ENCODE measurements around the gene ECI1. TPM values are rescaled to one million over a fixed set of nuclear protein-coding genes. Genes with fewer than 3 reads are reported as not detected.

Gene ECI1
- total RNA-seq, 4 donors from 2014 or later, result 37.1 to 69.9 (median 54.5) TPM

DNA sequence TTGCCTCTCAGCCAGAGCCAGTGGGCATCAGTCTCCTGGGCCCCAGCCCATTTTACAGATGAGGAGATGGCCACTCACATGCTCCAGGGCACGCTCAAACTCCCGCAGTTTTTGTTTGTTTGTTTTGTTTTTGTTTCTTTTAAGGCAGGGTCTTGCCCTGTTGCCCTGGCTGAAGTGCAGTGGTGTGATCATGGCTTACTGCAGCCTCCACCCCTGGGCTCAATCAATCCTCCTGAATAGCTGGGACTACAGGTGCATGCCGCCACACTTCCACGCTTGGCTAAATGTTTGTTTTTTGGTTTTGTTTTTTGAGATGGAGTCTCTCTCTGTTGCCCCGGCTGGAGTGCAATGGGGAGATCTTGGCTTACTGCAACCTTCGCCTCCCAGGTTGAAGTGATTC is 24.5 kb downstream of the ECI1 start:
- no peak for DNase-seq (ENCODE audit: low spot score in 2 of 2)
- 93 to 96% methylated on average over 6 of the region's 6 CpGs for WGBS, 2 donors
- TF ChIP-seq, protein P1, sequence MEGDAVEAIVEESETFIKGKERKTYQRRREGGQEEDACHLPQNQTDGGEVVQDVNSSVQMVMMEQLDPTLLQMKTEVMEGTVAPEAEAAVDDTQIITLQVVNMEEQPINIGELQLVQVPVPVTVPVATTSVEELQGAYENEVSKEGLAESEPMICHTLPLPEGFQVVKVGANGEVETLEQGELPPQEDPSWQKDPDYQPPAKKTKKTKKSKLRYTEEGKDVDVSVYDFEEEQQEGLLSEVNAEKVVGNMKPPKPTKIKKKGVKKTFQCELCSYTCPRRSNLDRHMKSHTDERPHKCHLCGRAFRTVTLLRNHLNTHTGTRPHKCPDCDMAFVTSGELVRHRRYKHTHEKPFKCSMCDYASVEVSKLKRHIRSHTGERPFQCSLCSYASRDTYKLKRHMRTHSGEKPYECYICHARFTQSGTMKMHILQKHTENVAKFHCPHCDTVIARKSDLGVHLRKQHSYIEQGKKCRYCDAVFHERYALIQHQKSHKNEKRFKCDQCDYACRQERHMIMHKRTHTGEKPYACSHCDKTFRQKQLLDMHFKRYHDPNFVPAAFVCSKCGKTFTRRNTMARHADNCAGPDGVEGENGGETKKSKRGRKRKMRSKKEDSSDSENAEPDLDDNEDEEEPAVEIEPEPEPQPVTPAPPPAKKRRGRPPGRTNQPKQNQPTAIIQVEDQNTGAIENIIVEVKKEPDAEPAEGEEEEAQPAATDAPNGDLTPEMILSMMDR (IDR thresholded peaks at IDR 0.05), result no peak
- no peak for TF ChIP-seq POLR2A (IDR thresholded peaks at IDR 0.05)
- H3K4me3 ChIP-seq (ENCODE audit: low read depth, poor library complexity, severe bottlenecking), result no peak overlapping the region
- intact Hi-C loops (cut with DNase I; ENCODE audit: low total_unique reads), result no loop called here

DNA sequence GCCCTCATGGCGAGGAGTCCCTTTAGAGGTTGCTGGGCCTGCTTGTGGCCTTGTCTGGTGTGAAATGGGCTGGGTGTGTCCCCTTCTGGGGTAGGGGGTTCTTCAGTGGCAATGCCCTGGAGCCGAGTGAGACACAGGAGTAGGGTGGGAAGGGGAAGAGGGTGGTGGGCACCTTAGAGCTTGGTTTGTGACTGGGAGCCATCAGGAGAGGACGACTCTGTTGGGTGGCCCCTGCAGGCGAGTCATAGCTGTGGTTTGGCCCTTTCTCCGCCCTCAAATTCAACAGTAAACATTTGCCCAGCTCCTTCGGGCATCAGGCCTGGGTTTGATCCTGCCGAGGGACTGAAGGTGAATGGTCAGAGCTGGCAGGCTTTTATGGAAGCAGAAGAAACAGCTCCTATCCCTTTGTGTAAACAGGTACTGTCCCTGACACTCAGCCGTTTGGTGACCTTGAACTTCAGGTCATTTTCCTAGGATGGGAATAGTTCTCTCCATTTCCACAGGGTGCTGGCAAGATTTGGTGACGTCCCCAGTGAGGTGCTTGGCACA is 25.1 kb downstream of the ECI1 start:
- H3K4me3 ChIP-seq (ENCODE audit: low read depth, poor library complexity, severe bottlenecking), result no peak overlapping the region
- 66 to 71% methylated on average over 9 of the region's 9 CpGs for WGBS, 2 donors
- TF ChIP-seq POLR2A (IDR thresholded peaks at IDR 0.05), result no peak
- TF ChIP-seq, protein P1 (IDR thresholded peaks at IDR 0.05), result no peak
- no peak for DNase-seq (ENCODE audit: low spot score in 2 of 2)
- intact Hi-C loops (cut with DNase I; ENCODE audit: low total_unique reads), result no loop called here

DNA sequence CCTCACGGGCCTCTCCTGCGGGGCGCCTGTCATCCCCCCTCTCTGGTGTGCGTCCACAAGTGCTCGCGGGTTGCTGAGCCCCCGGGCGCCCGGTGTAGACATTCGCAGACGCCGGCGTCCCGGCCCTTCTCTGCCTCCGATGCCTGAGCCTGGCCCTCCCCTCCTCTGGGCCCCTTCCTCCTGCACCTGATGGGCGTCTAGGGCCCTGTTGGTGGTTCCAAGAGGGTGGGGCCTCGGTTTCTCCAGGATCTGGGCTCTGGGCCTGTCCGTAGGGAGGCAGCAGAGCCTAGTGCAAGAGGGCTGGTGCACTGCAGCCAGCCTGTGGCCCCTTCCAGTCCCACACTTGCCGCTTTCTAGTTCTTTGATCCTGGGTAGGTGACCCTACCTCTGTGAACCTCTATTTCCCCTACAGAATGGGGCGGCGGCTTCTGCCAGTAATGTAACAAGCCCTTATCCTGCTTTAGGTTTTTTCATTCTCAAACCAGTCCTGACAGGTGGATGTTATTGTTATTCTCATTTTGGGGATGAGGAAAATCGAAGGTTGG is 27.4 kb downstream of the ECI1 start:
- no peak for DNase-seq (ENCODE audit: low spot score in 2 of 2)
- peak overlapping the region; percentile 91 for H3K4me3 ChIP-seq (ENCODE audit: low read depth, poor library complexity, severe bottlenecking)
- 5 to 10% methylated on average over 10 to 20 of the region's 22 CpGs for WGBS, 2 donors
- TF ChIP-seq, protein P1 (IDR thresholded peaks at IDR 0.05), result no peak
- TF ChIP-seq POLR2A (IDR thresholded peaks at IDR 0.05), result no peak
- intact Hi-C loops (cut with DNase I; ENCODE audit: low total_unique reads), result no loop called here

- intact Hi-C loops (cut with DNase I; ENCODE audit: low total_unique reads), result no loop called here
- TF ChIP-seq, protein P1 (IDR thresholded peaks at IDR 0.05), result no peak
- TF ChIP-seq POLR2A (IDR thresholded peaks at IDR 0.05), result peak in 1 of 2 donors; percentile 6
- WGBS, 2 donors, result 0 to 1% methylated on average over 28 to 57 of the region's 82 CpGs
- peak; percentile 99 to 100 for DNase-seq (ENCODE audit: low spot score in 2 of 2)
- H3K4me3 ChIP-seq (ENCODE audit: low read depth, poor library complexity, severe bottlenecking), result peak within 1 kb of the TSS; percentile 91
Measured at GRCh38 chr16:2223221-2223941, 28.0 kb downstream of the ECI1 start, which contains the start of gene E4F1. TSS of gene E4F1 (plus strand) at chr16:2223591. CDS start at chr16:2223614, 23 bp downstream.

DNA sequence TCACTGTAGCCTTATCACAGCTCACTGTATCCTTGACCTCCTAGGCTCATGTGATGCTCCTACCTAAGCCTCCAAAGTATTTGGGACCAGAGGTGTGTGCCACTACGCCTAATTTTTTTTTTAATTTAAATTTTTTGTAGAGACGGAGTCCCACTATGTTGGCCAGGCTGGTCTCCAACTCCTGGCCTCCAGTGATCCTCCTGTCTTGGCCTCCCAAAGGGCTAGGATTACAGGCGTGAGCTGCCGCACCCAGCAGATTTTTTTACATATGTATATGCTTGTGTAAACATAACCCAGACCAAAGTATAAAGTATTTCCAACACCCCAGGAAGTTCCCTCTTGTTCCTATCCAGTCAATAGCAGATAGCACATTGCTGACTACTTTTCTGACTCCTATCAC is 35.1 kb downstream of the ECI1 start:
- WGBS, 2 donors, result 92 to 100% methylated on average over 4 of the region's 4 CpGs
- TF ChIP-seq, protein P1 (IDR thresholded peaks at IDR 0.05), result no peak
- no peak overlapping the region for H3K4me3 ChIP-seq (ENCODE audit: low read depth, poor library complexity, severe bottlenecking)

More for the DNA sequence above, 35.1 kb downstream of the ECI1 start:
- no peak for DNase-seq (ENCODE audit: low spot score in 2 of 2)
- intact Hi-C loops (cut with DNase I; ENCODE audit: low total_unique reads), result no loop called here
